GM21381 (cell line): ENCODE measurements around the gene RPL37A.

Experiments
- ATAC-seq: cut with Tn5 transposase; IDR thresholded peaks from one replicate; pipeline ENCODE4 v1.9.1; 2021; ENCODE audit warnings: mild to moderate bottlenecking, moderate library complexity; ENCODE audit not compliant: unreplicated experiment

The RPL37A gene

DNA sequence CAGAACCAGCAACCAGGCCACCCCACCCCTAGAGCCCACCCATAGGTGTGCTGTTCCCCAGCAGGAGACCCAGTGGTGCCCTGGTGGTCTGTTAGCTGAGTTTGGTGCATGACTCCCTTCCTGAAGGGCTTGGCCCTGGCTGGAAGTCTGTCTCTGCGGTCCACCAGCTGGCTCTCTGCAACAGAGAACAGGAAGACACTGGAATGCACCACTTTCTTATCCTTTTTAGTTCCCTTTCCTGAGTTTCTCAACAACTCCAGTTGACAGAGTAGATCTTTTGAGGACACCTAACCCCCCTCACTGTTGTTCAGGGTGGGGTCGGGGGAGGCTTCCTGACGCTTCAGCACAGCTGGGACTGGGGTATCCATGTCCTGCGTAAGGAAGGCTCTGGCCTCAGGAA lies 11.9 kb upstream of the RPL37A start:
- ATAC-seq: no peak

DNA sequence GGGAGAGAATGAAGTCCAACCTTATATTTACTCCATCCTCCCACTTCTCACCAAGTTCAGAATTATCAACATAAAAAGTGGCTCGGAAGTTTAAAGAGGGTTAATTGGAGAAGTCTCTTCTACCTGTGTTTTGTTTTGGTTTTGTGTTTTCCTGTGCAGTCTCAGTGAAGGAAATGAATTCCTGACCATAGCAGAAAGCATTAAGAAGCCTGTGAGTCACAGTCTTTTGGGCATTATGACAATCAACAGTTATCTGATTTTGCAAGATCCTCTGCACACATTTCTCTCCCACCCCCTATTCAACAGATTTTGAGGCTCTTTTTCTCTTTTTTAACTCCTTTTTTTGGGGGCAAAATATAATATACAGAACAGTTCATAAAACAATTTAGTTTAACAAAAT lies 8.6 kb upstream of the RPL37A start:
- no peak for ATAC-seq

DNA sequence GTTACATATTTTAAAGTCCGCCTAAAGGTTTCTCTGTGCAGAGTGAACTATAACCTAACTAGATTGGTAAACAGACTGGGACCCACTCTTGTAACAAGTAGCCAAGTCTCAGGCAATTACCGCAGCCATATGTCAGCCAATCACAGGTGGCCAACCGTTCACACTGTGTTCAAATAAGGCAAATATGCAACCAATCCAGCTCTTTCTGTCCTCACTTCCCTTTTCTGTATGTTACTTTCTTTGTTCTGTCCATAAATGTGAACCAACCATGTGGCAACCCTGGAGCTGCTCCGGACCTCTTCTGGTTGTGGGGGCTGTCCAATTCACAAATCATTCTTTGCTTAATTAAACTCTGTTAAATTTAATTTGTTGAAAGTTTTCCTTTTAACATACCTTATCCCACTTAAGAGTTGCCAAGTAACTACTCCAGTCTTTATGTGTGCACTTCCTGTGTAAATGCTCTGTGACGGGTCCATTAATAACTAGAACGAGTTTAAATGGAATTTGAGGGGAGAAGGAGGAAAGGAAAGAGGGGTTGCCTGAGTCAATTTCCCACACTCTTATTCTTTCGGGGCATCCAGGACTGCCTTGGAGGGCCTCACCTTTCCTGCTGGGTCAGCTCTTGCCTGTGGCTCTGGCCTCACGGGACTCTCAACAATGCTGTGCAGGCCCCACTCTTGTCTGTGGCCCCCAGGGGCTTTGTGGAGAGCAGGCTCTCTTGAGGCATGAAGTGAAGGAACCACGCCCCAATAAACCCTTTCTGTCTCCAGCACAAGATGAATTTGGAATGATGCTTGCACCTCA lies 6.6 kb upstream of the RPL37A start:
- peak; percentile 77 for ATAC-seq

GRCh38 chr2:216492597-216493333 lies 5.9 kb upstream of the RPL37A start:
- ATAC-seq: no peak

DNA sequence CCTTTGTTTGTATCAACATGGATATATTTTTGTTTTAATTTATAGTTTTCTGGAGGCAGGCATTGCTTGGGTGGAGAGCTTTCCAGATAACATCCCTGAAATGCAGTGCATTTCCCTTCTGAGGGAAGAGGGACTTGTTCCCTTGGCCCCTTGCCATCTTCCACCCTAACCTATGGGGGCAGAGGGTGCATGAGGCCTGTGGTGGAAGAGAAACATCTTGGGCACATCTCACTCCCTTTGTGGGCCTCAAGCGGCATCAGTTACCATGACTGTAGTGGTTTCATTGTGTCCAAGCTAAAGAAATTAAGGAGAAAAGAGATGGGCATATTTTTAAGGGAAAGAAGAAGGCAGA lies 5.3 kb upstream of the RPL37A start:
- ATAC-seq: no peak

GRCh38 chr2:216495656-216496055 lies 3.0 kb upstream of the RPL37A start:
- no peak for ATAC-seq

- no peak for ATAC-seq
These were observed 1.1 kb upstream of the RPL37A start for GRCh38 chr2:216497382-216498069.

GRCh38 chr2:216498070-216498378 lies 620 bp upstream of the RPL37A start:
- ATAC-seq: no peak

DNA sequence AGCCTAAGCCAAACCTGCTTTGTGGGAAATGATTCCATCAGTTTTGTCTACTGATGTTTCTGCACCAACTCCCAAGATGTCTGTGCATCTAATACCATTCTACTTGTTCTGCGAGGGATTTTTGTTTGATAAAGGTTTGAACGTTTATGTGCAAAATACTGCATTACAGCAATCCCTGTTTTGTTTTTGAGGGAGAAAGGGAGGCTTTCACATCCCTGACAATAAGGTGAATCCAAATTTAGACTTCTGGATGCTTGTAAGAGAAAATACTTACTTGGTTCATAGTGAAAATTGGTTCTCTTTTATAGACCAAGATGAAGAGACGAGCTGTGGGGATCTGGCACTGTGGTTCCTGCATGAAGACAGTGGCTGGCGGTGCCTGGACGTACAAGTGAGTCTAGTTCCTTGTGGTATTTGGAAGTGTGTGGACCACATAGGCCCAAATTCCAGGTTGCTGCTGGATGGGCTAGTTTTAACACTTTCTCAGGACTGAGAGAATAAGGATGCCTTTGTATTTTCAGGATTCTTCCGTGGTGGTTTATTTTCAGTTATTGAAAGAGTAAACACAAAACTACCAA lies 1.1 kb downstream of the RPL37A start:
- ATAC-seq: no peak

GRCh38 chr2:216500572-216500971 lies 1.9 kb downstream of the RPL37A start:
- ATAC-seq: no peak

GRCh38 chr2:216501854-216502253 lies 3.2 kb downstream of the RPL37A start:
- ATAC-seq: no peak

GRCh38 chr2:216502381-216503158 lies 3.9 kb downstream of the RPL37A start:
- ATAC-seq: no peak

DNA sequence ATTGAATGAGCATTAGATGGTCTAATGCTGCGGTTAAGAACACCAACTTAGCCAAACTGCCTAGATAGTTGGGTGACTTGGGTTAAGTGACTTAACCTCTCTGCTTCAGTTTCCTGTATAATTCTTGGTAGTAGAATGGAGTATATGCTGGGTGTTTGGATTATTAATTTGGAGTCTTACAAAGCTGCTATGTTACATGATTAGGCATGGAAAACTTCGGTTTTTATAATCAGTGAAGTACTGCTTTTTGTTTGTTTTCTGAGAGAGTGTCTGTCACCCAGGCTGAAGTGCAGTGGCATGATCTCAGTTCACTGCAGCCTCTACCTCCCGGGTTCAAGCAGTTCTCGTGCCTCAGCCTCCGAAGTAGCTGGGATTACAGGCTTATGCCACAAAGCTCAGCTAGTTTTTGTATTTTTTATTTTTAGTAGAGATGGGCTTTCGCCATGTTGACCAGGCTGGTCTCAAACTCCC lies 4.5 kb downstream of the RPL37A start:
- no peak for ATAC-seq

DNA sequence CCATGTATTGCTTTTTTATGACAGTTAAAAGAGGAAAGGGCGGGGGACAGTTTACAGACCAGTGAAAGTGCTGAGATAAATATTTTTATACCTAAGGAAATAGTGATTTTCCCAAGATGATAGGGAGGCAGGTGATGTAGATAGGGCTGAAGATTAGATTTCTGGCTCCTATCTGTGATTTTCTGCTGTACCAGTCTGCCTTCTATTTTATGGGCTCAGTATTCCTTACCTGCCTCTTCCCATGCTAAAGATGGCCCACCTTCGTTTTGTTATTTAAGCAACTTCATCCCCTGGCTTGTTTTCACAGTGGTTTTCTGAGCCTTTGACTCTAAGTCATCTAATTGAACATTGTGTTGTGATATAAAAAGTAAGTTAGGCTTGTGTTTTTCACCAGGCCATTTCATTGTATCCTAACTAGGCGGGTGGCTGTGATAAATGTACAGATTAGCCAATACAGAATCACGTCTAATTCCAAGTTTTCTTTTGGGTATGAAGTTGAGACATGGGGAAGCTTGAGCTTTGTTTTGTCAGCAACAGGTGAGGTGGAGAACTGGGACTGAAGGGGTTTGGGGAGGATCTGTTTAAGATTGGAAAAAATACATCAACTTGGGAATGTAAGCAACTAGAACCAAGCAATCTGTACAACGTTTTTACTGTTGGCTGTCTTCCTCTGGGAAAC lies 5.2 kb downstream of the RPL37A start:
- ATAC-seq: no peak

DNA sequence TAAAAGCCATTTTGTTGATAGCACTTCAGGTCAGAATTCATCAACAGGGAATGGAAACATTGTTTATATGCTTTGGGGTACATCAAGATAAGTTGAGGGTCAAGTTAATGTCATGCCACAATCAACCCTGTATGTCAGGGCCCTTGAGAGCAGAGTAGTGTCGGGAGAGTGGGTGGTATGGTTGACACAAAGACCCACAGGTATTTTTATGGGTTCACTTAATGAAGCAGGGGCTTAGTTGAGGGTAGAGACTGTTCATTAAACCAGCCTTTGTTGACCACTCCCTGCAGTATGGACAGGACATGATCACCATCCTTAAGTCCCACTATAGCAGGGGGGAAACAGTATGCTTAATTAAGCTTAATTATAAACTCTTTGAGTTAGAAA lies 5.7 kb downstream of the RPL37A start:
- no peak for ATAC-seq

DNA sequence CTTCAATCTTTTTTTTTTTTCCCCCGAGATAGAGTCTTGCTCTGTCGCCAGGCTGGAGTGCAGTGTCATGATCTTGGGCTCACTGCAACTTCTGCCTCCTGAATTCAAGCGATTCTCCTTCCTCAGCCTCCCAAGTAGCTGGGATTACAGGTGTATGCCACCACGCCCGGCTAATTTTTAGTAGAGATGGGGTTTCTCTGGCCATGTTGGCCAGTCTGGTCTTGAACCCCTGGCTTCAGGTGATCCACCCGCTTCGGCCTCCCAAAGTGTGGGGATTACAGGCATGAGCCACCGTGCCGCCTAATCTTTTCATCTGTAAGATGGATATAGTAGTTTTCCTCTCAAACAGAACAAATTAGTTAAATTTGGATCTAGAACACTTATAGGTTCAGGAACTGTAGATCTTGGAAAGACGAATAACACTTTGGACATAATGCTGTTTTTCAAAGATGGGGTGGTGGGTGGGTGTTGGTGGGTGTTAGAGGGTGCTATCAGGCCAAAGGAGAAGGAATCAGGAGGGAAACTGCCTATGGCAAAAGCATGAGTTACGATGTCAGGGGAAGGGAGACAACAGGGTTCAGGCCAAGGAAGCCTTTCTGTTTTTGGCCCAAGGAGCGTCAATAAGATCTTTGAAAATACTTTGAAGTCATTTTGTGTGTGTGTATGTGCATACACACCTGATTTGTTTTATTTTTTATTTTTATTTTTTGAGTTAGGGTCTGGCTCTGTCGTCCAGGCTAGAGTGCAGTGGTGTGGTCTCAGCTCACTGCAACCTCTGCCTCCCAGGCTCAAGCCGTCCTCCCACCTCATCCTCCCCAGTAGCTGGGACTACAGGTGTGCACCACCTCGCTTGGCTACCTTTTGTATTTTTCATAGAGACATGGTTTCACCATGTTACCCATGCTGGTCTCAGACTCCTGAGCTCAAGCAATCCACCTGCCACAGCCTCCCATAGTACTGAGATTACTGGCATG lies 6.8 kb downstream of the RPL37A start:
- ATAC-seq: no peak

DNA sequence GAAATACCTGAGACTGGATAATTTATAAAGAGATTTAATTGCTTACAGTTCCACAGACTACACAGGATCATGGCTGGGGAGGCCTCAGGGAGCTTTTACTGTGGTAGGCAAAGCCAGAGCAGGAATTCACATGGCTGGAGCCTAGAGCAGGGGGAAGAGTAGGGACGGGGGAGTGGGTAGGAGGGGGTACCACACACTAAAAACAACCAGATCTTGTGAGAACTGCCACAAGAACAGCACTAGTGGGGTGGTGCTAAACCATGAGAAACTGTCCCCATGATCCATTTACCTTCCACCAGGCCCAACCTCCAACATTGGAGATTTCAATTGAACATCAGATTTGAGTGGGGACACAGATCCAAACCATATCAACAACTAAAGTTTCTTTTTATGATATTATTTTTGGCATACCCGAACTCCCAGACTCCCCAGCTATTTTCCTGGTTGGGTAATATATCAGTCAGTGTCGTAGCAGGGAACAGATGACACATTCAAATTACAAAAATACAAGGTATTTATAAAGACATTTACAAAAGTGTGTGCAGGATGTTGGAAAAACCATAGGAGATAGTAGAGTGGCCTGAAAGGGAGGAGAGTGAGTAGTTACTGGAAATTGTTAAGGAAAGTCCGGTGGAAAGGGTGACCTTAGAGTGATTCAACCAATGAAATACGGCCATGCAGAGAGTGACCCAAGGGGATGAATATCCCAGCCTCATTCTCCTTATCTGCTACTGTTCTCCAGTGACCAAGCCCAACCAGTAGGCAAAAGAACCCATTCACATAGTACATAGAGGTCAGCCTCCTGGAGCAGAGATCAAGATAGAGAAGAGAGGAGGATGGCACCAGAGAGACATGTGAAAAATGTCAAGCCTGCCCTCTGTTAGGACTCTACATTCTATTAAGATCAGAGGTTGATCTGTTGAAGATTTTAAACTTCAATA lies 8.8 kb downstream of the RPL37A start:
- no peak for ATAC-seq

GRCh38 chr2:216508229-216508628 lies 9.6 kb downstream of the RPL37A start:
- ATAC-seq: no peak
